Right cardiac atrium (tissue), 5 donors: ENCODE data around the gene CCNL1. TPM values are rescaled to one million over a fixed set of nuclear protein-coding genes. Genes with fewer than 3 reads are reported as not detected.

ENCODE experiments used
- ATAC-seq, 2 donors: fragments of 200-7000 bp; cut with Tn5 transposase; one replicate each; pipeline versions ENCODE4 v1.8.0 to v1.9.1; 2020; ENCODE audit warnings: moderate library complexity in 2 of 2, mild to moderate bottlenecking in 1 of 2
- DNase-seq, 3 donors: peaks; one replicate each; pipeline ENCODE4 v3.0.0-alpha.2; 2020
- H3K27ac ChIP-seq: one replicate; pipeline ENCODE4 v1.5.1; 2013; ENCODE audit warnings: mild to moderate bottlenecking, low read length, control low read depth, moderate library complexity
- H3K27me3 ChIP-seq: one replicate; pipeline ENCODE4 v1.6.1; 2013; ENCODE audit not compliant: control insufficient read depth, insufficient read depth
- H3K4me1 ChIP-seq: one replicate; pipeline ENCODE4 v1.6.1; 2013; ENCODE audit warnings: low read length; ENCODE audit not compliant: control insufficient read depth, insufficient read depth
- H3K4me3 ChIP-seq: one replicate; pipeline ENCODE4 v1.5.1; 2013; ENCODE audit warnings: low read length, control low read depth
- H3K9me3 ChIP-seq: one replicate; pipeline ENCODE4 v1.6.1; 2013; ENCODE audit warnings: low read length; ENCODE audit not compliant: control insufficient read depth
- WGBS: extraction: QIAGEN DNeasy Blood & Tissue Kit; methylation state at CpG from one replicate; pipeline ENCODE4 v1.1.7; 2013; 5-methylcytosine and 5-hydroxymethylcytosine counted together
- intact Hi-C, 4 donors: fragments of 100-400 bp; cut with DNase I; formaldehyde crosslinking; loops; one replicate each; pipeline versions ENCODE4 v1.11.0 to v1.14.0; 2022 to 2023
- polyA plus RNA-seq: library from polyadenylated mRNA; stranded (reverse); fragments of 200-250 nt; gene quantifications from one replicate; pipeline ENCODE4 v1.2.3, GENCODE V29; 2013
- total RNA-seq, 4 donors: library from RNA; stranded (reverse); fragmentation: NEBNext Ultra II Directional; extraction: Animal tissue kit (Norgen Biotek cat#: 25700); gene quantifications; one replicate each; pipeline ENCODE4 v1.2.1, GENCODE V29; 2021
- donor health status: healthy with polysubstance abuse.
- donor health status: DM: no; HTN: yes; CAD: no.
- donor health status: DM: no; HTN: no; CAD: no.
- donor health status: DM: no; HTN: yes; CAD: no; lungs with severe emphysema.
- donor health status: DM: yes; HTN: yes; CAD: no.

Gene CCNL1
- total and polyA plus RNA-seq, 5 donors: 30.1 to 60.6 (median 40.2) TPM

GRCh38 chr3:157142315-157142714 is 17.6 kb downstream of the CCNL1 start:
- H3K27ac ChIP-seq: no peak overlapping the region
- no peaks in the 10 kb centered on the region for H3K27me3 ChIP-seq
- H3K4me3 ChIP-seq: no peak overlapping the region
- ATAC-seq (no peak), DNase-seq (no peak)
- 89% methylated on average over 5 of the region's 5 CpGs for WGBS
- H3K9me3 ChIP-seq: no peaks in the 10 kb centered on the region
- intact Hi-C loops: no loop called here
- H3K4me1 ChIP-seq: no peaks in the 10 kb centered on the region

GRCh38 chr3:157139938-157140534 is 19.9 kb downstream of the CCNL1 start:
- Histone ChIP-seq H3K27ac (no peak overlapping the region), H3K4me1 (peaks cover 9% of the 10 kb centered on the region), H3K9me3 (no peaks in the 10 kb centered on the region), H3K27me3 (no peaks in the 10 kb centered on the region), H3K4me3 (no peak overlapping the region)
- no peak for DNase-seq
- ATAC-seq: no peak
- WGBS: 92% methylated on average over 8 of the region's 8 CpGs
- intact Hi-C loops: loop anchor here (5.0 to 10.0 kb wide), 7 partner anchors 245 to 605 kb away; partner anchors contain the start of genes TIPARP (in 3 of the 4) and LEKR1 (in 2 of the 4)

GRCh38 chr3:157136647-157137387 is 23.1 kb downstream of the CCNL1 start:
- ATAC-seq (peak; percentile 20 to 23), DNase-seq (peak in 2 of 3 donors; percentile 44 to 67)
- peaks cover 21% of the 10 kb centered on the region for H3K4me1 ChIP-seq
- no peaks in the 10 kb centered on the region for H3K9me3 ChIP-seq
- no peak overlapping the region for H3K4me3 ChIP-seq
- no peaks in the 10 kb centered on the region for H3K27me3 ChIP-seq
- H3K27ac ChIP-seq: peak overlapping the region; percentile 33
- 31% methylated on average over 6 of the region's 6 CpGs for WGBS
- intact Hi-C loops: loop anchor here (2.0 to 10.0 kb wide), 9 partner anchors 48 to 602 kb away; partner anchors contain the start of genes TIPARP (in 3 of the 4) and LEKR1 (in 2 of the 4)

GRCh38 chr3:157135671-157136396 is 24.1 kb downstream of the CCNL1 start:
- Histone ChIP-seq H3K9me3 (no peaks in the 10 kb centered on the region), H3K27me3 (no peaks in the 10 kb centered on the region), H3K27ac (peak overlapping the region; percentile 90), H3K4me3 (no peak overlapping the region), H3K4me1 (peaks cover 23% of the 10 kb centered on the region)
- DNase-seq (peak in 2 of 3 donors; percentile 50 to 64), ATAC-seq (peak; percentile 57 to 60)
- intact Hi-C loops: loop anchor here (2.0 to 10.0 kb wide), 9 partner anchors 47 to 601 kb away; partner anchors contain the start of genes TIPARP (in 3 of the 4) and LEKR1 (in 2 of the 4)
- WGBS: 36% methylated on average over 5 of the region's 5 CpGs

GRCh38 chr3:157134620-157135191 is 25.2 kb downstream of the CCNL1 start:
- 28% methylated on average over 1 of the region's 1 CpG for WGBS
- Histone ChIP-seq H3K9me3 (no peaks in the 10 kb centered on the region), H3K27ac (peak overlapping the region; percentile 87), H3K4me1 (peaks cover 29% of the 10 kb centered on the region), H3K4me3 (no peak overlapping the region), H3K27me3 (no peaks in the 10 kb centered on the region)
- ATAC-seq (peak; percentile 12 to 55), DNase-seq (peak in 1 of 3 donors; percentile 81)
- intact Hi-C loops: loop anchor here (5.0 to 10.0 kb wide), 9 partner anchors 47 to 997 kb away; partner anchors contain the start of genes TIPARP (in 4 of the 4) and LEKR1 (in 2 of the 4)

GRCh38 chr3:157133434-157134320 is 26.3 kb downstream of the CCNL1 start:
- H3K4me3 ChIP-seq: no peak overlapping the region
- peaks cover 38% of the 10 kb centered on the region for H3K4me1 ChIP-seq
- H3K9me3 ChIP-seq: no peaks in the 10 kb centered on the region
- H3K27ac ChIP-seq: peak overlapping the region; percentile 87
- 76% methylated on average over 4 of the region's 4 CpGs for WGBS
- DNase-seq (no peak), ATAC-seq (no peak)
- H3K27me3 ChIP-seq: no peaks in the 10 kb centered on the region
- intact Hi-C loops: loop anchor here (5.0 to 10.0 kb wide), 8 partner anchors 46 to 996 kb away; partner anchors contain the start of genes TIPARP (in 3 of the 4) and LEKR1 (in 2 of the 4)

- intact Hi-C loops: loop anchor here (5.0 to 10.0 kb wide), 8 partner anchors 46 to 996 kb away; partner anchors contain the start of genes TIPARP (in 3 of the 4) and LEKR1 (in 2 of the 4)
- no peaks in the 10 kb centered on the region for H3K27me3 ChIP-seq
- no peaks in the 10 kb centered on the region for H3K9me3 ChIP-seq
- peak overlapping the region; percentile 6 for H3K27ac ChIP-seq
- H3K4me1 ChIP-seq: peaks cover 44% of the 10 kb centered on the region
- no peak overlapping the region for H3K4me3 ChIP-seq
- WGBS: 34% methylated on average over 2 of the region's 2 CpGs
- peak in 1 of 3 donors; percentile 58 for DNase-seq
- no peak for ATAC-seq
Observed at GRCh38 chr3:157132936-157133335, 27.0 kb downstream of the CCNL1 start.

GRCh38 chr3:157132341-157132740 is 27.6 kb downstream of the CCNL1 start:
- peaks cover 44% of the 10 kb centered on the region for H3K4me1 ChIP-seq
- ATAC-seq: no peak
- no peak overlapping the region for H3K27ac ChIP-seq
- no peaks in the 10 kb centered on the region for H3K9me3 ChIP-seq
- no peak for DNase-seq
- WGBS: 92% methylated on average over 1 of the region's 1 CpG
- no peak overlapping the region for H3K4me3 ChIP-seq
- no peaks in the 10 kb centered on the region for H3K27me3 ChIP-seq
- intact Hi-C loops: loop anchor here (5.0 to 10.0 kb wide), 8 partner anchors 45 to 995 kb away; partner anchors contain the start of genes TIPARP (in 3 of the 4) and LEKR1 (in 2 of the 4)

GRCh38 chr3:157131861-157132260 is 28.1 kb downstream of the CCNL1 start:
- no peak for ATAC-seq
- WGBS: 56% methylated on average over 5 of the region's 5 CpGs

More at GRCh38 chr3:157131861-157132260, 28.1 kb downstream of the CCNL1 start:
- H3K4me1 ChIP-seq: peaks cover 41% of the 10 kb centered on the region
- intact Hi-C loops: loop anchor here (5.0 to 10.0 kb wide), 8 partner anchors 45 to 995 kb away; partner anchors contain the start of genes TIPARP (in 3 of the 4) and LEKR1 (in 2 of the 4)
- H3K27me3 ChIP-seq: no peaks in the 10 kb centered on the region
- H3K9me3 ChIP-seq: no peaks in the 10 kb centered on the region
- no peak overlapping the region for H3K4me3 ChIP-seq
- no peak overlapping the region for H3K27ac ChIP-seq
- no peak for DNase-seq
